Measurements from ENCODE around the gene RNF141.

DNA sequence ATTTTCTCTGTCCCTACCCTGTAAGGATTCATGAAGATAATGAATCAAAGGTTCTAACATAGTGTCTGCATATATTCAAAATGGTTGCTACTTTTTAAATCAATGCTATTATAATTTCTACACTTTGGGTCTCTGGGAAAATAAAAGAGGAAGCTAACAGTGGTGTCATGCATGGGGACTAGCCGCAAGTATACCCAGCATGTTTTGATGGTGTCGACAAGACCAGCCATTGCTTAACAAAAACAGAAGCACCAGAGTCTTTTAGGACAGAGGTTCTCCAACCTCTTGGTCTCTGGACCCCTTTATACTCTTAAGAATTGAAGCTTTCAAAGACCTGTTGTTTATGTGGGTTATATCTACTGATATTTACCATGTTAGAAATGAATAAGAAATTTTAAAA is 37.8 kb downstream of the RNF141 start:
- TF ChIP-seq, protein P1, sequence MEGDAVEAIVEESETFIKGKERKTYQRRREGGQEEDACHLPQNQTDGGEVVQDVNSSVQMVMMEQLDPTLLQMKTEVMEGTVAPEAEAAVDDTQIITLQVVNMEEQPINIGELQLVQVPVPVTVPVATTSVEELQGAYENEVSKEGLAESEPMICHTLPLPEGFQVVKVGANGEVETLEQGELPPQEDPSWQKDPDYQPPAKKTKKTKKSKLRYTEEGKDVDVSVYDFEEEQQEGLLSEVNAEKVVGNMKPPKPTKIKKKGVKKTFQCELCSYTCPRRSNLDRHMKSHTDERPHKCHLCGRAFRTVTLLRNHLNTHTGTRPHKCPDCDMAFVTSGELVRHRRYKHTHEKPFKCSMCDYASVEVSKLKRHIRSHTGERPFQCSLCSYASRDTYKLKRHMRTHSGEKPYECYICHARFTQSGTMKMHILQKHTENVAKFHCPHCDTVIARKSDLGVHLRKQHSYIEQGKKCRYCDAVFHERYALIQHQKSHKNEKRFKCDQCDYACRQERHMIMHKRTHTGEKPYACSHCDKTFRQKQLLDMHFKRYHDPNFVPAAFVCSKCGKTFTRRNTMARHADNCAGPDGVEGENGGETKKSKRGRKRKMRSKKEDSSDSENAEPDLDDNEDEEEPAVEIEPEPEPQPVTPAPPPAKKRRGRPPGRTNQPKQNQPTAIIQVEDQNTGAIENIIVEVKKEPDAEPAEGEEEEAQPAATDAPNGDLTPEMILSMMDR (IDR thresholded peaks at IDR 0.05; ENCODE audit: insufficient read depth, low read depth, low read length) = no peak
- TF ChIP-seq EZH2 (IDR thresholded peaks at IDR 0.05; ENCODE audit: insufficient read depth, low read length) = no peak
